Naive thymus-derived CD4-positive, alpha-beta T cell (primary cell): Measurements from ENCODE around the gene COA7. TPM values are rescaled to one million over a fixed set of nuclear protein-coding genes. Genes with fewer than 3 reads are reported as not detected.
A peak's percentile ranks its signal among the peaks of the same experiment; 100 is the strongest.

Experiments
- ATAC-seq: fragments of 150-1000 bp; cut with Tn5 transposase; 2 replicates; pipeline ENCODE4 v1.10.0; 2021; ENCODE audit warnings: mild to moderate bottlenecking, moderate library complexity
- CTCF ChIA-PET: fragments of 350-600 bp; sonication (Branson Sonifier 250); formaldehyde crosslinking; loops from one replicate; lab custom pipeline; 2021; ENCODE audit warnings: antibody characterized with exemption; lab: Charles Lee
- POLR2A ChIA-PET: fragments of 350-600 bp; sonication (Branson Sonifier 250); formaldehyde crosslinking; loops from one replicate; lab custom pipeline; 2021; ENCODE audit warnings: antibody characterized with exemption, inconsistent platforms; lab: Charles Lee
- DNase-seq, 9 donors: peaks; one replicate each; pipeline versions ENCODE4 v3.0.0 to v3.0.0-alpha.2; 2020 to 2022; ENCODE audit warnings: mixed read lengths in 1 of 9
- H3K27ac ChIP-seq: one replicate; pipeline ENCODE4 v1.7.0; 2013; ENCODE audit warnings: mild to moderate bottlenecking, low read depth, low read length, moderate library complexity
- H3K27me3 ChIP-seq, 2 donors: one replicate each; pipeline ENCODE4 v1.7.0; 2013; ENCODE audit warnings: low read length in 2 of 2, mild to moderate bottlenecking in 2 of 2, moderate library complexity in 2 of 2; ENCODE audit not compliant: control insufficient read depth in 2 of 2, insufficient read depth in 2 of 2
- H3K36me3 ChIP-seq, 3 experiments: 1 replicate in 2 of 3; 2 replicates in 1 of 3; pipeline ENCODE4 v1.7.0; 2013; ENCODE audit warnings: low read length in 3 of 3, mild to moderate bottlenecking in 3 of 3, moderate library complexity in 1 of 3; ENCODE audit not compliant: insufficient read depth in 3 of 3, control insufficient read depth in 2 of 3
- H3K4me1 ChIP-seq, 2 donors: one replicate each; pipeline ENCODE4 v1.7.0; 2013; ENCODE audit warnings: low read length in 2 of 2, mild to moderate bottlenecking in 2 of 2, moderate library complexity in 1 of 2; ENCODE audit not compliant: control insufficient read depth in 2 of 2, insufficient read depth in 2 of 2
- H3K4me3 ChIP-seq: 2 replicates; pipeline ENCODE4 v1.7.0; 2013; ENCODE audit warnings: mild to moderate bottlenecking, low read length
- H3K9me3 ChIP-seq, 3 experiments: 1 replicate in 2 of 3; 2 replicates in 1 of 3; pipeline ENCODE4 v1.7.0; 2013; ENCODE audit warnings: low read length in 3 of 3; ENCODE audit not compliant: control insufficient read depth in 2 of 3
- H3K27ac Mint-ChIP-seq, 9 donors: one replicate each; pipeline ENCODE4 v1.8.0; 2020 to 2022; ENCODE audit warnings: mixed read lengths in 9 of 9, mild to moderate bottlenecking in 8 of 9, moderate library complexity in 5 of 9, inconsistent platforms in 2 of 9
- H3K27me3 Mint-ChIP-seq, 5 donors: one replicate each; pipeline ENCODE4 v1.8.0; 2021 to 2022; ENCODE audit warnings: mixed read lengths in 5 of 5, mild to moderate bottlenecking in 1 of 5
- H3K36me3 Mint-ChIP-seq, 5 donors: one replicate each; pipeline ENCODE4 v1.8.0; 2020 to 2022; ENCODE audit warnings: mixed read lengths in 5 of 5, mild to moderate bottlenecking in 3 of 5, inconsistent platforms in 1 of 5
- H3K4me1 Mint-ChIP-seq, 7 donors: one replicate each; pipeline ENCODE4 v1.8.0; 2020 to 2022; ENCODE audit warnings: mixed read lengths in 7 of 7, mild to moderate bottlenecking in 3 of 7, inconsistent platforms in 1 of 7
- H3K4me3 Mint-ChIP-seq, 10 donors: one replicate each; pipeline ENCODE4 v1.8.0; 2020 to 2022; ENCODE audit warnings: mild to moderate bottlenecking in 10 of 10, mixed read lengths in 10 of 10, moderate library complexity in 6 of 10, inconsistent platforms in 2 of 10
- H3K9me3 Mint-ChIP-seq, 11 donors: one replicate each; pipeline ENCODE4 v1.8.0; 2020 to 2022; ENCODE audit warnings: mixed read lengths in 11 of 11, mild to moderate bottlenecking in 4 of 11, inconsistent platforms in 1 of 11, moderate library complexity in 1 of 11
- intact Hi-C, 2 donors: fragments of 100-400 bp; cut with micrococcal nuclease; formaldehyde crosslinking; loops; one replicate each; pipeline ENCODE4 v1.15.1; 2023
- polyA plus RNA-seq, 2 donors: library from polyadenylated mRNA; unstranded; fragments of 300-500 nt; fragmentation: Illumina TruSeq; gene quantifications; one replicate each; pipeline ENCODE4 v1.2.3, GENCODE V29; 2021
- total RNA-seq, 6 experiments: library from RNA in 5 of 6; stranded (reverse) in 5 of 6; gene quantifications; 1 replicate in 5 of 6; 2 replicates in 1 of 6; pipeline ENCODE4 v1.2.3 and lab custom pipeline; 2021 to 2026

COA7 gene
- total RNA-seq = 10 to 100 TPM in 1 of 5 experiments, 1 to 10 TPM in 4; 1.4 to 14.4 (median 3.0) TPM
- polyA plus RNA-seq = 1 to 10 TPM; 2.0 to 3.7 TPM
- 2.3 reads per million, percentile 11 among the genes with 10 or more reads in this experiment for total RNA-seq (lab: John Stamatoyannopoulos, UW)

GRCh38 chr1:52697795-52698674 lies at the start of gene COA7:
COA7 (minus strand) TSS chr1:52698347; CDS start chr1:52698326, 21 bp downstream.
- DNase-seq (peak; percentile 22 to 82 (median 44)), ATAC-seq (peak; percentile 46)
- H3K27me3 ChIP-seq = no peaks in the 10 kb centered on the region
- Mint-ChIP-seq H3K27ac (peak within 1 kb of the TSS; percentile 62 to 92 (median 84)), H3K9me3 (no peaks in the 10 kb centered on the region), H3K36me3 (peaks cover 0 to 6% (median 4%) of the 10 kb centered on the region in 5 donors), H3K4me1 (peaks cover 19 to 54% (median 32%) of the 10 kb centered on the region in 7 donors), H3K4me3 (peak within 1 kb of the TSS; percentile 88 to 95 (median 90)), H3K27me3 (peaks cover 0 to 3% (median 0%) of the 10 kb centered on the region in 5 donors)
- H3K27ac ChIP-seq = peak within 1 kb of the TSS; percentile 79
- CTCF ChIA-PET = interaction anchor here (0.7 to 1.6 kb wide), 2 partner anchors 25 to 224 kb away, joined by 3 to 5 read pairs; no protein-coding TSS in a partner anchor
- no peaks in the 10 kb centered on the region for H3K4me1 ChIP-seq
- no peaks in the 10 kb centered on the region for H3K36me3 ChIP-seq
- no peaks in the 10 kb centered on the region for H3K9me3 ChIP-seq
- peak within 1 kb of the TSS; percentile 77 for H3K4me3 ChIP-seq
- POLR2A ChIA-PET = interaction anchor here (0.6 to 1.0 kb wide), 2 partner anchors 18 to 32 kb away, joined by 3 to 4 read pairs; no protein-coding TSS in a partner anchor
- intact Hi-C loops = no loop called here

- intact Hi-C loops = no loop called here
- peaks cover 4 to 55% (median 38%) of the 10 kb centered on the region in 7 donors for H3K4me1 Mint-ChIP-seq
- DNase-seq (no peak), ATAC-seq (no peak)
- H3K27me3 ChIP-seq = no peaks in the 10 kb centered on the region
- no peaks in the 10 kb centered on the region for H3K36me3 ChIP-seq
- H3K27ac ChIP-seq = no peak overlapping the region
- peaks cover 0 to 3% of the 10 kb centered on the region in 2 donors for H3K4me1 ChIP-seq
- no peaks in the 10 kb centered on the region for H3K9me3 Mint-ChIP-seq
- no peak overlapping the region for H3K4me3 Mint-ChIP-seq
- peak overlapping the region in 1 of 9 donors; percentile 3 for H3K27ac Mint-ChIP-seq
- H3K9me3 ChIP-seq = no peaks in the 10 kb centered on the region
- ChIA-PET CTCF (no interaction called here), POLR2A (no interaction called here)
- H3K27me3 Mint-ChIP-seq = no peaks in the 10 kb centered on the region
- no peak overlapping the region for H3K4me3 ChIP-seq
- H3K36me3 Mint-ChIP-seq = peaks cover 0 to 8% (median 0%) of the 10 kb centered on the region in 5 donors
Observed at GRCh38 chr1:52747450-52747849, 49.3 kb upstream of the COA7 start.

GRCh38 chr1:52746189-52746588 lies 48.0 kb upstream of the COA7 start:
- Mint-ChIP-seq H3K36me3 (peaks cover 0 to 16% (median 7%) of the 10 kb centered on the region in 5 donors), H3K27me3 (no peaks in the 10 kb centered on the region), H3K4me1 (peaks cover 9 to 53% (median 37%) of the 10 kb centered on the region in 7 donors), H3K4me3 (no peak overlapping the region), H3K27ac (peak overlapping the region in 2 of 9 donors; percentile 42 to 62), H3K9me3 (peaks cover 0 to 5% (median 0%) of the 10 kb centered on the region in 11 donors)
- ChIA-PET CTCF (no interaction called here), POLR2A (no interaction called here)
- Histone ChIP-seq H3K27me3 (no peaks in the 10 kb centered on the region), H3K4me3 (no peak overlapping the region), H3K9me3 (no peaks in the 10 kb centered on the region), H3K4me1 (peaks cover 0 to 3% of the 10 kb centered on the region in 2 donors), H3K27ac (no peak overlapping the region), H3K36me3 (no peaks in the 10 kb centered on the region)
- ATAC-seq (no peak), DNase-seq (no peak)
- intact Hi-C loops = no loop called here

- intact Hi-C loops = no loop called here
- peaks cover 0 to 5% (median 0%) of the 10 kb centered on the region in 11 donors for H3K9me3 Mint-ChIP-seq
- H3K27me3 ChIP-seq = no peaks in the 10 kb centered on the region
- ChIA-PET CTCF (no interaction called here), POLR2A (interaction anchor here (0.8 kb wide), 1 partner anchor 10 kb away, joined by 3 read pairs; no protein-coding TSS in a partner anchor)
- H3K27me3 Mint-ChIP-seq = no peaks in the 10 kb centered on the region
- H3K4me3 Mint-ChIP-seq = peak overlapping the region in 1 of 10 donors; percentile 7
- ATAC-seq (no peak), DNase-seq (no peak)
- H3K36me3 Mint-ChIP-seq = peaks cover 0 to 17% (median 7%) of the 10 kb centered on the region in 5 donors
- H3K4me3 ChIP-seq = no peak overlapping the region
- H3K9me3 ChIP-seq = no peaks in the 10 kb centered on the region
- H3K4me1 ChIP-seq = peaks cover 0 to 2% of the 10 kb centered on the region in 2 donors
- no peaks in the 10 kb centered on the region for H3K36me3 ChIP-seq
- H3K27ac Mint-ChIP-seq = peak overlapping the region in 4 of 9 donors; percentile 33 to 54 (median 40)
- no peak overlapping the region for H3K27ac ChIP-seq
- H3K4me1 Mint-ChIP-seq = peaks cover 8 to 59% (median 42%) of the 10 kb centered on the region in 7 donors
Observed at GRCh38 chr1:52741259-52741658, 43.1 kb upstream of the COA7 start.

GRCh38 chr1:52739699-52740467 lies 41.7 kb upstream of the COA7 start:
- H3K4me1 Mint-ChIP-seq = peaks cover 8 to 57% (median 41%) of the 10 kb centered on the region in 7 donors
- ChIA-PET CTCF (no interaction called here), POLR2A (interaction anchor here (0.6 kb wide), 1 partner anchor 1223 kb away, joined by 3 read pairs; no protein-coding TSS in a partner anchor)
- Histone ChIP-seq H3K27me3 (no peaks in the 10 kb centered on the region), H3K36me3 (no peaks in the 10 kb centered on the region), H3K27ac (no peak overlapping the region), H3K4me1 (no peaks in the 10 kb centered on the region), H3K4me3 (no peak overlapping the region), H3K9me3 (no peaks in the 10 kb centered on the region)
- no peaks in the 10 kb centered on the region for H3K27me3 Mint-ChIP-seq
- H3K4me3 Mint-ChIP-seq = no peak overlapping the region
- H3K27ac Mint-ChIP-seq = peak overlapping the region in 2 of 9 donors; percentile 2 to 25
- DNase-seq = no peak
- H3K36me3 Mint-ChIP-seq = peaks cover 0 to 16% (median 7%) of the 10 kb centered on the region in 5 donors
- peaks cover 0 to 5% (median 0%) of the 10 kb centered on the region in 11 donors for H3K9me3 Mint-ChIP-seq
- intact Hi-C loops = no loop called here
- no peak for ATAC-seq

DNA sequence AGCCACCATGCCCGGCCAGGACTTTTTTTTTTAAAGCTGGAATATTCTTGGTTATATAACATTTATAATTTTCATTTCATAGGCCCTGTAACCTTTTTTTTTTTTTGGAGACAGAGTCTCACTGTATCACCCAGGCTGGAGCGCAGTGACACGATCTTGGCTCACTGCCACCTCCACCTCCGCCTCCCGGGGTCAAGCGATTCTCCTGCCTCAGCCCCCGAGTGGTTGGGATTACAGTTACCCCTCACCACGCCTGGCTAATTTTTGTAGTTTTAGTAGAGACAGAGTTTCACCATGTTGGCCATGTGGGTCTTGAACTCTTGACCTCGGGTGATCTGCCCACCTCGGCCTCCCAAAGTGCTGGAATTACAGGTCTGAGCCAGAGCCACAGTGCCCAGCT lies 40.7 kb upstream of the COA7 start:
- Mint-ChIP-seq H3K4me3 (no peak overlapping the region), H3K9me3 (peaks cover 0 to 5% (median 0%) of the 10 kb centered on the region in 11 donors), H3K4me1 (peaks cover under 1 to 54% (median 35%) of the 10 kb centered on the region in 7 donors), H3K36me3 (peaks cover 0 to 16% (median 7%) of the 10 kb centered on the region in 5 donors), H3K27me3 (no peaks in the 10 kb centered on the region), H3K27ac (peak overlapping the region in 1 of 9 donors; percentile 32)
- Histone ChIP-seq H3K27me3 (no peaks in the 10 kb centered on the region), H3K4me3 (no peak overlapping the region), H3K27ac (no peak overlapping the region), H3K36me3 (no peaks in the 10 kb centered on the region), H3K4me1 (no peaks in the 10 kb centered on the region), H3K9me3 (no peaks in the 10 kb centered on the region)
- DNase-seq (no peak), ATAC-seq (no peak)
- POLR2A ChIA-PET = no interaction called here
- intact Hi-C loops = no loop called here
- CTCF ChIA-PET = no interaction called here
